AG04449 (cell line): Measurements from ENCODE around the gene DDAH2.

Source experiments
- CTCF ChIA-PET: fragments of 350-600 bp; formaldehyde crosslinking; extraction: SDS; loops from one replicate; lab custom pipeline; 2021; ENCODE audit warnings: antibody characterized with exemption; lab: Yijun Ruan, JAX
- POLR2A ChIA-PET: fragments of 400-600, 350-600 bp; formaldehyde crosslinking; extraction: SDS; loops from one replicate; lab custom pipeline; 2020; ENCODE audit warnings: antibody characterized with exemption, inconsistent platforms; lab: Yijun Ruan, JAX
- DNase-seq: peaks from one replicate; pipeline ENCODE4 v3.0.0-alpha.2; 2010; ENCODE audit warnings: low read depth, low spot score
- H3K4me3 ChIP-seq: 2 replicates; pipeline ENCODE4 v1.5.1; 2011; ENCODE audit warnings: low read depth, mild to moderate bottlenecking, control low read depth, low read length
- TF ChIP-seq, protein P1 (sequence below): IDR thresholded peaks from one replicate; pipeline ENCODE4 v1.5.1; 2011; ENCODE audit warnings: mild to moderate bottlenecking, moderate library complexity, low read length, control low read depth, inconsistent platforms; ENCODE audit not compliant: insufficient read depth; ENCODE audit errors: missing control alignments

Gene DDAH2

DNA sequence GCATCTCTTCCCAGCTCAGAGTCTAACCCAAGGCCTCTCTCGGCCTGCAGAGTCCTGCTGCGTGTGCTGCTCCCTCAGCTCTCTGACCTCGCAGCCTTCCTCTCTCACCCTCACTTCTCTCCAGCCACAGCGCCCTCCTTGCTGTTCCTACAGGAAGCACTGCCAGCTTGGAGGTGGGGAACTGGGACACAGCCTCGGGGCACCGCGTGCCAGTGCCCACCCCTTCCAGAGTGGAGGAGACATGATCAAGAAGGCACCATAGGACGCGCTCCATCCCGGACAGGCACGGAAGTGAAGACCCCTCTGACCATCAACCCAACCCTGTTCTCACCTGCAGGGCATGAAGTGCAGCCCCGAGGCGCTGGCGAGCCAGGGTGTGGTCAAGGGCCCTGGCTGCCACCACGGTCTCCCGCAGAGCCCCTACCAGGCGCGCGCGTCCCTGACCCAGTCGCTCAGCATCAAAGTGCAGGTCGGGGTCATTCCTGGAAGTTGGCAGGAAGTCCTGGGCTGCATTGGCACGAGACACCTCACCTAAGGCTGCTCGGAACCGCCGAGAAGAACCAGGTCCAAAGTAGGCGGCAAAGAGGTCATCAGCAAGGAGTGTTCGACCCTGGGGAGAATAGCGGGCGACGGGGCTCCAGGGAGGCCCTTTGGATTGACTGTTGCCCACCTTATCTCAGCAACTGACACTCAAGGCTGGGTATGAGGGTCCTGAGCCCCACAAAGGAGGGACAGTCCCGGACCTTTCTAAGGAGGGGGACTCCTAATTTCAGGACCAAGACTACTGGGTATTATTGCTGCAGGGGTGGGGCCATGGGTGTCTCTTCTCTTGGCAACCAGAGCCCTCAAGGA, 46.8 kb upstream of the DDAH2 start:
- no peak for DNase-seq
- H3K4me3 ChIP-seq, result no peak overlapping the region
- CTCF ChIA-PET, result interaction anchor here (0.9 to 2.8 kb wide), 3 partner anchors 9 to 46 kb away, joined by 3 to 17 read pairs (median 5); no protein-coding TSS in a partner anchor
- POLR2A ChIA-PET, result interaction anchor here (1.4 kb wide), 1 partner anchor 52 kb away, joined by 5 read pairs; the partner anchor contains the start of gene HSPA1B
- TF ChIP-seq, protein P1, sequence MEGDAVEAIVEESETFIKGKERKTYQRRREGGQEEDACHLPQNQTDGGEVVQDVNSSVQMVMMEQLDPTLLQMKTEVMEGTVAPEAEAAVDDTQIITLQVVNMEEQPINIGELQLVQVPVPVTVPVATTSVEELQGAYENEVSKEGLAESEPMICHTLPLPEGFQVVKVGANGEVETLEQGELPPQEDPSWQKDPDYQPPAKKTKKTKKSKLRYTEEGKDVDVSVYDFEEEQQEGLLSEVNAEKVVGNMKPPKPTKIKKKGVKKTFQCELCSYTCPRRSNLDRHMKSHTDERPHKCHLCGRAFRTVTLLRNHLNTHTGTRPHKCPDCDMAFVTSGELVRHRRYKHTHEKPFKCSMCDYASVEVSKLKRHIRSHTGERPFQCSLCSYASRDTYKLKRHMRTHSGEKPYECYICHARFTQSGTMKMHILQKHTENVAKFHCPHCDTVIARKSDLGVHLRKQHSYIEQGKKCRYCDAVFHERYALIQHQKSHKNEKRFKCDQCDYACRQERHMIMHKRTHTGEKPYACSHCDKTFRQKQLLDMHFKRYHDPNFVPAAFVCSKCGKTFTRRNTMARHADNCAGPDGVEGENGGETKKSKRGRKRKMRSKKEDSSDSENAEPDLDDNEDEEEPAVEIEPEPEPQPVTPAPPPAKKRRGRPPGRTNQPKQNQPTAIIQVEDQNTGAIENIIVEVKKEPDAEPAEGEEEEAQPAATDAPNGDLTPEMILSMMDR, result no peak

DNA sequence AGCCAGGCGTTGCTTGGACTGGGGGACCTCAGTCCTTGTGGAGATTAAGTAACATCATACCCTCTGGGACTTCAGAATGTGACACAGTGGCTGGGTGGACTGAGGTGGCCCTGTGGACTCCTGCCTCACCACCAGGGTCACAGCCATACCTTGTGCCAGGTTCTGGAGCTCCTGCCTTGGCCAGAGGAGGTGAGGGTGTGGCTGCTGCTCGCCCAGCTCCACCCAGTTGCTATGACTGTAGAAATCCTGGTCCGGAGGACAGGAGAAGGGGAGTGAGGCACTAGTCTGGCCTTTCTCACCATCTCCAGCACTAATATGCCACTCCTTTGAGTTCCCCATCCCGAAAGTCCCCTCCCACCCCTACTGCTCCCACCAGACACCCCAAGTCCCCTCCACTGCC, 46.1 kb upstream of the DDAH2 start:
- H3K4me3 ChIP-seq, result no peak overlapping the region
- DNase-seq, result no peak
- TF ChIP-seq, protein P1, result no peak
- POLR2A ChIA-PET, result interaction anchor here (1.4 kb wide), 1 partner anchor 52 kb away, joined by 5 read pairs; the partner anchor contains the start of gene HSPA1B
- CTCF ChIA-PET, result interaction anchor here (0.9 to 2.8 kb wide), 3 partner anchors 10 to 45 kb away, joined by 3 to 17 read pairs (median 5); no protein-coding TSS in a partner anchor

DNA sequence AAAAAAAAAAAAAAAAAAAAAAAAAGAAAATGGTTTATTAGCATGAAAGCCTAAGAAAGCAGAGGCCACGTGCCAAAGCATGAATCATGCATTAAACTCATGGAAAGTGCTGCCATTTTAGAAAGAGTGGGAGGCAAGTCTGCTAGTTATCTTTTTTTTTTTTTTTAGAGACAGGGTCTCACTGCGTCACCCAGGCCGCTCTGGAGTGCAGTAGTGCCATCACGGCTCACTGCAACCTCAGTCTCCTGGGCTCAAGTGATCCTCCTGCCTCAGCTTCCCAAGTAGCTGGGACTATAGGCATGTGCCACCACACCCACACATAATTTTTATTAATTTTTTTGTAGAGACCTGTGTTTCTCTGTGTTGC, 42.9 kb upstream of the DDAH2 start:
- H3K4me3 ChIP-seq, result no peak overlapping the region
- TF ChIP-seq, protein P1, result no peak
- ChIA-PET POLR2A (no interaction called here), CTCF (interaction anchor here (0.6 to 3.4 kb wide), 5 partner anchors 12 to 91 kb away, joined by 3 to 29 read pairs (median 6); partner anchors contain the start of gene LY6G5C)
- DNase-seq, result no peak

DNA sequence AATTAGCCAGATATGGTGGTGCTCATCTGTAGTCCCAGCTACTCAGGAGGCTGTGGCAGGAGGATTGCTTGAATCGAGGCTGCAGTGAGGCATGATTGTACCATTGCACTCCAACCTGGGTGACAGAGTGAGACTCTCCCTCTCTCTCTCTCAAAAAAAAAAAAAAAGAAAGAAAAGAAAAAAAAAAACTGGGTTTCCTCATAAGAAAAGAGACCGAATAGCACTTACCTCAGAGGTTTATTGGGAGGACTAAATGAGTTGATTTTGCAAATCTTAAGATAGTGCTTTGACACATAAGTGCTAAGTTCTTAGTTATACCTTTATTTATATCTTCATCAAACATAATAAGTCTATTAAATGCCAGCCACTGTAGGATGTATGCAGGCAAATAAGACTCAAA, 41.8 kb upstream of the DDAH2 start:
- H3K4me3 ChIP-seq, result no peak overlapping the region
- TF ChIP-seq, protein P1, result no peak
- ChIA-PET POLR2A (interaction anchor here (0.5 to 1.4 kb wide), 2 partner anchors 10 to 25 kb away, joined by 3 read pairs; partner anchors contain the start of gene VARS1), CTCF (interaction anchor here (0.5 to 3.4 kb wide), 17 partner anchors 8 to 172 kb away, joined by 3 to 29 read pairs (median 8); partner anchors contain the start of genes ABHD16A, LSM2, LY6G5C and MSH5)
- DNase-seq, result no peak

DNA sequence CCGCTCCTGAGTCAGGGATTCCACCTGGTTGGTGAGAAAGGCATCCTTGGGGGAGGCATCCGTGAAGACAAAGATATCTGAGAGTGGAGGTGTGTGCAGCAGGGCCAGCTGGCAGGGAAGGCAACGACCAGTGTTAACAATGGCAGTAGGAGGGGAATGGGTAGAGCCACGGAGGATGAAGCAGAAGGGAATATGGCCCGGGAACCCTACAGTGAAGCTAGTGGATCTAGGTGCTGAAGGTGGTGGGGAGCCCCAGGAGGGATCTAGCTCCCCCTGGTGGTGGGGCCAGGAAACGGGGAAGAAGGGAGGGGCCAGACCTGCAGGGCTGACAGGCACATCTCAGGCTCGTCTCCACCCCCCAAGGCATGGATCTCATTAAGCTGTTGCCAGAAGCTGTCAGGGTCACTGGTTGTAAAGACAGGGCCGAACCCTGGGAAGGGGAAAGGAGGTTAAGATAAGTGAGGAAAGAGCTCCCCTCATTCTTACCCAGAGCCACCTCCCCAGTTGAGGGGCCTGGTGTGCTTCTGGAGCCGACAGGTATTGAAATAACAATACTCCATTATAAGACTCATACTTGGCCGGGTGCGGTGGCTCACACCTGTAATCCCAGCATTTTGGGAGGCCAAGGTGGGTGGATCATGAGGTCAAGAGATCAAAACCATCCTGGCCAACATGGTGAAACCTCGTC, 40.7 kb upstream of the DDAH2 start:
- no peak overlapping the region for H3K4me3 ChIP-seq
- ChIA-PET POLR2A (interaction anchor here (0.7 to 1.4 kb wide), 3 partner anchors 26 to 58 kb away, joined by 3 read pairs; partner anchors contain the start of genes CLIC1, HSPA1B and VARS1), CTCF (interaction anchor here (0.6 to 3.4 kb wide), 33 partner anchors 8 to 103 kb away, joined by 3 to 29 read pairs (median 7); partner anchors contain the start of genes ABHD16A, CSNK2B, LSM2 and LY6G5C)
- DNase-seq, result no peak
- TF ChIP-seq, protein P1, result peak; percentile 78
